SK-N-SH (cell line): ENCODE measurements around the gene CLINT1. TPM values are rescaled to one million over a fixed set of nuclear protein-coding genes. Genes with fewer than 3 reads are reported as not detected.
A peak's percentile ranks its signal among the peaks of the same experiment; 100 is the strongest.

Experiments used
- CTCF ChIA-PET: fragments of 300-600, 350-600 bp; formaldehyde crosslinking; extraction: SDS; loops from one replicate; lab custom pipeline; 2021; lab: Yijun Ruan, JAX
- POLR2A ChIA-PET: fragments of 350-600 bp; sonication (Branson Sonifier 250); formaldehyde crosslinking; extraction: SDS; loops from one replicate; lab custom pipeline; 2020; ENCODE audit warnings: antibody characterized with exemption, inconsistent platforms; lab: Yijun Ruan, JAX
- DNase-seq: peaks from one replicate; pipeline ENCODE4 v3.0.0; 2012
- H2AFZ ChIP-seq: fragments of 200-600 bp; sonication (generic); 2 replicates; pipeline ENCODE4 v1.8.1; 2016; ENCODE audit warnings: antibody characterized with exemption, mild to moderate bottlenecking, low read depth
- H3F3A ChIP-seq: fragments of 200-600 bp; sonication (generic); replicated peaks from 2 replicates; pipeline ENCODE3; 2016; ENCODE audit warnings: antibody characterized with exemption, mild to moderate bottlenecking; ENCODE audit not compliant: insufficient read depth
- H3K27ac ChIP-seq, 2 experiments: fragments of 200-500 bp in 1 of 2; fragments of 200-600 bp in 1 of 2; sonication (Bioruptor generic) in 1 of 2; sonication (generic), shearing (Covaris generic) in 1 of 2; 2 replicates each; pipeline versions ENCODE4 v1.5.1 to v1.6.1; 2014 to 2016; ENCODE audit warnings: low read depth in 2 of 2, inconsistent platforms in 1 of 2, low read length in 1 of 2, mild to moderate bottlenecking in 1 of 2, mixed read lengths in 1 of 2
- H3K27me3 ChIP-seq: fragments of 200-600 bp; sonication (generic), shearing (Covaris generic); 2 replicates; pipeline ENCODE4 v1.6.1; 2016; ENCODE audit warnings: mixed run types; ENCODE audit not compliant: insufficient read depth
- H3K36me3 ChIP-seq, 2 experiments: fragments of 200-500 bp in 1 of 2; fragments of 200-600 bp in 1 of 2; sonication (Bioruptor generic) in 1 of 2; sonication (generic) in 1 of 2; replicated peaks in 1 of 2; 2 replicates each; pipeline versions ENCODE3 to v1.5.1; 2014 to 2016; ENCODE audit warnings: low read length in 1 of 2, mild to moderate bottlenecking in 1 of 2; ENCODE audit not compliant: insufficient read depth in 2 of 2, control insufficient read depth in 1 of 2
- H3K4me1 ChIP-seq, 2 experiments: fragments of 200-500 bp in 1 of 2; fragments of 200-600 bp in 1 of 2; sonication (Bioruptor generic) in 1 of 2; sonication (generic), shearing (Covaris generic) in 1 of 2; 2 replicates each; pipeline versions ENCODE4 v1.5.1 to v1.6.1; 2014 to 2016; ENCODE audit warnings: low read depth in 1 of 2, low read length in 1 of 2, mixed run types in 1 of 2; ENCODE audit not compliant: insufficient read depth in 2 of 2, control insufficient read depth in 1 of 2
- H3K4me2 ChIP-seq: fragments of 200-600 bp; sonication (generic), shearing (Covaris generic); 2 replicates; pipeline ENCODE4 v1.6.1; 2017; ENCODE audit warnings: mixed run types
- H3K4me3 ChIP-seq, 2 experiments: fragments of 200-500 bp in 1 of 2; fragments of 200-600 bp in 1 of 2; sonication (Bioruptor generic) in 1 of 2; sonication (generic), shearing (Covaris generic) in 1 of 2; 2 replicates each; pipeline versions ENCODE4 v1.5.1 to v1.8.1; 2014 to 2016; ENCODE audit warnings: low read depth in 2 of 2, inconsistent platforms in 1 of 2, low read length in 1 of 2, mild to moderate bottlenecking in 1 of 2, mixed read lengths in 1 of 2, moderate library complexity in 1 of 2
- H3K79me2 ChIP-seq: fragments of 200-600 bp; sonication (generic); 2 replicates; pipeline ENCODE4 v1.8.1; 2017; ENCODE audit warnings: mild to moderate bottlenecking; ENCODE audit not compliant: insufficient read depth
- H3K9ac ChIP-seq: fragments of 200-600 bp; sonication (generic); 2 replicates; pipeline ENCODE4 v1.6.1; 2017; ENCODE audit warnings: mixed run types
- H3K9me2 ChIP-seq: fragments of 200-600 bp; sonication (generic); 2 replicates; pipeline ENCODE4 v1.6.1; 2017; ENCODE audit warnings: mixed run types
- H3K9me3 ChIP-seq: fragments of 200-600 bp; sonication (generic); 2 replicates; pipeline ENCODE4 v1.6.1; 2017; ENCODE audit warnings: mixed run types, mild to moderate bottlenecking, moderate library complexity
- H4K20me1 ChIP-seq: fragments of 200-600 bp; sonication (generic); 2 replicates; pipeline ENCODE4 v1.6.1; 2017; ENCODE audit warnings: mild to moderate bottlenecking, mixed run types; ENCODE audit not compliant: insufficient read depth
- CTCF ChIP-seq: fragments of 200-600 bp; sonication (generic); IDR thresholded peaks from 2 replicates; pipeline ENCODE4 v1.6.1; 2017; ENCODE audit warnings: antibody characterized with exemption, mild to moderate bottlenecking, moderate library complexity
- FOXM1 ChIP-seq: IDR thresholded peaks from 2 replicates; pipeline ENCODE4 v1.4.0; 2012; ENCODE audit warnings: low read depth, mild to moderate bottlenecking
- NFIC ChIP-seq: IDR thresholded peaks from 2 replicates; pipeline ENCODE4 v1.4.0; 2012; ENCODE audit warnings: borderline replicate concordance
- NRF1 ChIP-seq: IDR thresholded peaks from 2 replicates; pipeline ENCODE4 v1.6.1; 2012; ENCODE audit warnings: low read depth, mild to moderate bottlenecking, low read length
- RAD21 ChIP-seq: IDR thresholded peaks from 2 replicates; pipeline ENCODE4 v1.6.1; 2012; ENCODE audit warnings: mild to moderate bottlenecking, low read length
- RXRA ChIP-seq: IDR thresholded peaks from 2 replicates; pipeline ENCODE4 v1.4.0; 2012; ENCODE audit warnings: low read depth, mild to moderate bottlenecking, borderline replicate concordance
- SIN3A ChIP-seq: IDR thresholded peaks from 2 replicates; pipeline ENCODE4 v1.6.1; 2012; ENCODE audit warnings: low read depth, mild to moderate bottlenecking, low read length, moderate library complexity, borderline replicate concordance
- SMC3 ChIP-seq: IDR thresholded peaks from 2 replicates; pipeline ENCODE4 v1.6.1; 2012; ENCODE audit warnings: low read depth, low read length, improper control_type of control experiment
- TAF1 ChIP-seq: IDR thresholded peaks from 2 replicates; pipeline ENCODE4 v1.6.1; 2012; ENCODE audit warnings: low read depth, mild to moderate bottlenecking, low read length, moderate library complexity, borderline replicate concordance
- TEAD4 ChIP-seq: IDR thresholded peaks from 2 replicates; pipeline ENCODE4 v1.4.0; 2012; ENCODE audit warnings: mild to moderate bottlenecking, borderline replicate concordance; ENCODE audit not compliant: insufficient read depth
- YY1 ChIP-seq: IDR thresholded peaks from 2 replicates; pipeline ENCODE4 v1.4.0; 2012; ENCODE audit warnings: low read depth, mild to moderate bottlenecking
- WGBS: methylation state at CpG from one replicate; pipeline ENCODE4 v1.1.6; 2017; ENCODE audit warnings: low lambda C conversion rate; 5-methylcytosine and 5-hydroxymethylcytosine counted together
- polyA plus RNA-seq, 3 experiments: library from polyadenylated mRNA; depleted of rRNA; stranded (reverse); fragments of >200 nt; gene quantifications; 2 replicates each; pipeline ENCODE4 v1.2.3, GENCODE V29; 2012
- TF ChIP-seq, protein P1 (sequence below): fragments of 150-350 bp; IDR thresholded peaks from 2 replicates; pipeline ENCODE4 v1.6.1; 2016; ENCODE audit warnings: mild to moderate bottlenecking, low read depth, low read length
- TF ChIP-seq, protein P2 (sequence below): IDR thresholded peaks from 2 replicates; pipeline ENCODE4; 2012
- TF ChIP-seq, protein P3 (sequence below): IDR thresholded peaks from 2 replicates; pipeline ENCODE4 v1.4.0; 2012; ENCODE audit warnings: low read depth

The CLINT1 gene
- polyA plus RNA-seq, 1 of the 3 experiments (the other 2 are of a cell fraction): 65.4 TPM

GRCh38 chr5:157821405-157821804 is 37.5 kb downstream of the CLINT1 start (continued):
- TF ChIP-seq, protein P1, sequence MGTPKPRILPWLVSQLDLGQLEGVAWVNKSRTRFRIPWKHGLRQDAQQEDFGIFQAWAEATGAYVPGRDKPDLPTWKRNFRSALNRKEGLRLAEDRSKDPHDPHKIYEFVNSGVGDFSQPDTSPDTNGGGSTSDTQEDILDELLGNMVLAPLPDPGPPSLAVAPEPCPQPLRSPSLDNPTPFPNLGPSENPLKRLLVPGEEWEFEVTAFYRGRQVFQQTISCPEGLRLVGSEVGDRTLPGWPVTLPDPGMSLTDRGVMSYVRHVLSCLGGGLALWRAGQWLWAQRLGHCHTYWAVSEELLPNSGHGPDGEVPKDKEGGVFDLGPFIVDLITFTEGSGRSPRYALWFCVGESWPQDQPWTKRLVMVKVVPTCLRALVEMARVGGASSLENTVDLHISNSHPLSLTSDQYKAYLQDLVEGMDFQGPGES: no peak
- TF ChIP-seq YY1 (no peak), SIN3A (no peak), FOXM1 (no peak), CTCF (no peak)
- TF ChIP-seq, all 33 proteins: peak for 0

GRCh38 chr5:157820593-157821252 is 38.2 kb downstream of the CLINT1 start:
- ChIA-PET POLR2A (no interaction called here), CTCF (interaction anchor here (0.7 to 2.1 kb wide), 15 partner anchors 11 to 1286 kb away, joined by 3 to 11 read pairs (median 5); partner anchors contain the start of gene LSM11)
- H2AFZ ChIP-seq: no peak overlapping the region
- no peaks in the 10 kb centered on the region for H3K9me2 ChIP-seq
- no peak overlapping the region for H3K9ac ChIP-seq
- TF ChIP-seq, protein P2, sequence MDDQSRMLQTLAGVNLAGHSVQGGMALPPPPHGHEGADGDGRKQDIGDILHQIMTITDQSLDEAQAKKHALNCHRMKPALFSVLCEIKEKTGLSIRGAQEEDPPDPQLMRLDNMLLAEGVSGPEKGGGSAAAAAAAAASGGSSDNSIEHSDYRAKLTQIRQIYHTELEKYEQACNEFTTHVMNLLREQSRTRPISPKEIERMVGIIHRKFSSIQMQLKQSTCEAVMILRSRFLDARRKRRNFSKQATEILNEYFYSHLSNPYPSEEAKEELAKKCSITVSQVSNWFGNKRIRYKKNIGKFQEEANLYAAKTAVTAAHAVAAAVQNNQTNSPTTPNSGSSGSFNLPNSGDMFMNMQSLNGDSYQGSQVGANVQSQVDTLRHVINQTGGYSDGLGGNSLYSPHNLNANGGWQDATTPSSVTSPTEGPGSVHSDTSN: no peak
- TF ChIP-seq TAF1 (no peak), NFIC (no peak), NRF1 (no peak), RXRA (no peak), TEAD4 (no peak), YY1 (no peak), SMC3 (peak; percentile 25; the same call in 1 of the 2 replicates), CTCF (peak; percentile 78), RAD21 (peak; percentile 60)
- TF ChIP-seq, protein P3, sequence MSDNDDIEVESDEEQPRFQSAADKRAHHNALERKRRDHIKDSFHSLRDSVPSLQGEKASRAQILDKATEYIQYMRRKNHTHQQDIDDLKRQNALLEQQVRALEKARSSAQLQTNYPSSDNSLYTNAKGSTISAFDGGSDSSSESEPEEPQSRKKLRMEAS: no peak
- H3K4me1 ChIP-seq: peaks cover 0 to 6% of the 10 kb centered on the region in 2 experiments; a peak in 2 of 4 replicates
- no peaks in the 10 kb centered on the region for H3K27me3 ChIP-seq
- peaks cover 9 to 14% of the 10 kb centered on the region in 2 experiments for H3K36me3 ChIP-seq
- 29% methylated on average over 6 of the region's 6 CpGs for WGBS
- H3K27ac ChIP-seq: no peak overlapping the region; a peak in 1 of 4 replicates
- H3F3A ChIP-seq: peaks cover 27% of the 10 kb centered on the region
- no peak overlapping the region for H3K4me3 ChIP-seq
- peaks cover 84% of the 10 kb centered on the region for H3K79me2 ChIP-seq
- no peak overlapping the region for H3K4me2 ChIP-seq
- DNase-seq: peak; percentile 19
- no peaks in the 10 kb centered on the region for H3K9me3 ChIP-seq
- H4K20me1 ChIP-seq: peaks cover 73% of the 10 kb centered on the region
